DOHH2 (cell line): ENCODE measurements around the gene LRG1.

Source experiments
- EZH2phosphoT487 ChIP-seq: fragments of 200-600 bp; sonication (generic); IDR thresholded peaks from 2 replicates; pipeline ENCODE4 v1.6.1; 2017; ENCODE audit warnings: borderline replicate concordance, mild to moderate bottlenecking, antibody characterized with exemption, low read length, moderate library complexity, mixed read lengths
- TF ChIP-seq, protein P1 (sequence below): fragments of 200-600 bp; sonication (generic); IDR thresholded peaks from one replicate; pipeline ENCODE4 v1.5.1; 2014; ENCODE audit warnings: antibody characterized with exemption, mild to moderate bottlenecking, low read depth, low read length; ENCODE audit not compliant: poor library complexity, severe bottlenecking

DNA sequence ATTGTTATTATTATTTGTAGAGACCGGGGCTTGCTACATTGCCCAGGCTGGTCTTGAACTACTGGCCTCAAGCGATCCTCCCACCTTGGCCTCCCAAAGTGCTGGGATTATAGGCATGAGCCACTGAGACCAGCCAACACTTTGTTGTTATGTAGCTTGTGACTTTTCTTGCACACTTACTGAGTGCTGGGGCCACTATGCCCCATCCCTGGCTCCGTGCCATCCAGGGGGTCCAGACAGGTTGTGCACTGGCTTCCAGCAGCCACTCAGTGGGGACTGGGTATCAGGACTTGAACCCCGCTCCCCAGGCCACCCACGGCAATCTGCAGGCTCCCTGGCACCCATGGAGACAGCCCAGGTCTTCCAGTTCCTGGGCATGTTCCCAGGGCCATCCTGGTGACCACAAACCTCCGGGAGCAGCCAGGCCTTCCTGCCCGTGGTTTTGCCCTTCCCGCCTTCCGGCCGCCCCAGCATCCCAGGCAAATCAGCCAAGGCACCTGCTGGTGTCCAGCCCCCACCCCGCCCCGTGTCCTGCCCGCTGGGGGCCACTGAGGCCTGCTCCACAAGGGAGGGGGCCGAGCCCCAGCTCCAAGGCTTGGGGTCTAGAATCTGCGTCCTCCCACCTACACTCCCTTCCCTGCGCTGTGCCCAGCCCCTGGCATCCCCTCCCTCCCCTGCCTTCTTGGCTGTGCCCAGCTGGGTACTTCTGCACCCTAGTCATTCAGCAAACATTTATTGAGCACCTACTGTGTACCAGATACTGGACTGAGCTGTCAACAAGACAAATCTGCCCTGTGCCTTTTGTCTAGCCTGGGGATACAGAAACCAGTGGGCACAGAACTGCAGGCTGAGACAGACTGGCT lies 43.4 kb upstream of the LRG1 start:
- TF ChIP-seq, protein P1, sequence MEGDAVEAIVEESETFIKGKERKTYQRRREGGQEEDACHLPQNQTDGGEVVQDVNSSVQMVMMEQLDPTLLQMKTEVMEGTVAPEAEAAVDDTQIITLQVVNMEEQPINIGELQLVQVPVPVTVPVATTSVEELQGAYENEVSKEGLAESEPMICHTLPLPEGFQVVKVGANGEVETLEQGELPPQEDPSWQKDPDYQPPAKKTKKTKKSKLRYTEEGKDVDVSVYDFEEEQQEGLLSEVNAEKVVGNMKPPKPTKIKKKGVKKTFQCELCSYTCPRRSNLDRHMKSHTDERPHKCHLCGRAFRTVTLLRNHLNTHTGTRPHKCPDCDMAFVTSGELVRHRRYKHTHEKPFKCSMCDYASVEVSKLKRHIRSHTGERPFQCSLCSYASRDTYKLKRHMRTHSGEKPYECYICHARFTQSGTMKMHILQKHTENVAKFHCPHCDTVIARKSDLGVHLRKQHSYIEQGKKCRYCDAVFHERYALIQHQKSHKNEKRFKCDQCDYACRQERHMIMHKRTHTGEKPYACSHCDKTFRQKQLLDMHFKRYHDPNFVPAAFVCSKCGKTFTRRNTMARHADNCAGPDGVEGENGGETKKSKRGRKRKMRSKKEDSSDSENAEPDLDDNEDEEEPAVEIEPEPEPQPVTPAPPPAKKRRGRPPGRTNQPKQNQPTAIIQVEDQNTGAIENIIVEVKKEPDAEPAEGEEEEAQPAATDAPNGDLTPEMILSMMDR = no peak
- no peak for TF ChIP-seq EZH2phosphoT487
